HG03097 (cell line): Measurements from ENCODE around the gene CISH.

Experiments
- ATAC-seq: cut with Tn5 transposase; IDR thresholded peaks from one replicate; pipeline ENCODE4 v1.9.1; 2021; ENCODE audit not compliant: unreplicated experiment, low FRiP score

Gene CISH

DNA sequence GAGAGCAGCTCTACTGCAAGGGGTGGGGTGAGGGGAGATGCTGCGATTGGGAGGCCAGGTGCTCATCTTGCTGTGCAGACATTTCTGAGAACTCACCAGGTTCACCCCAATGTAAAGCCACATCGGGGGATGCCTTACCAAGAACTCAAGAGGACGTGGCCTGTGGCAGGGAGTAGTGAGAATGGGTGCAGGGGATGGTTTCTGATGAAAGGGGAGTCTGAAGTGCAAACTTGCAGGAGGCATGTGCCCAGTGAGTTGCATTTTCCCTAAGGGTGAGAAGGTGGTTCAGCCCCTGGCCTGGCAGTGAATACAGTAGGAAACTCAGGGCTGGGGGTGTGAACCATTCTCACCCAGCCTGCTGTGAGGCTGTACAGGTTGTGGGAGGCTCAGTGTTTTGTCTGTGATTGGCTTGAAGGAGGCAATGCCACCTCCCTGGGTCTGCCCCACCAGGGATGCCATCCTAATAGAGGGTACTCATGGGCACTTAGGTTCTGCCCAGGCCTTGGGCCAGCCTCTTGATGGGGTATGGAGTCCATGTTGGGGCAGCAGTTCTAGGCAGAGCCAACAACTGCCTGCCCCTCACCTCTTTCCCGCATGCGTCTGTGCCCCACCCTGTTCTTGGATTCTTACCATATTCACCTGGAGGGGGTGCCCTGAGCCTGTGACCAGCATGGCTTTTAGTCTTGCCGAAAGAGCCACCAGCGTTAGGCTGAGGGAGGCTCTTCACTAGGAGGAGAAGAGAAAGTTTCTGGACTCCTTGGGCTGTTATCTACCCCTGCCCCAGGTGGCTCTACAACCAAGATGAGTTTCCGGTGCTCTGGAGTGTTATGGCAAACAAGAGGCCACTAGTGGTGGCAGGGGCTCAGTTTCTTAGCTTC lies 37.8 kb downstream of the CISH start:
- ATAC-seq: no peak

DNA sequence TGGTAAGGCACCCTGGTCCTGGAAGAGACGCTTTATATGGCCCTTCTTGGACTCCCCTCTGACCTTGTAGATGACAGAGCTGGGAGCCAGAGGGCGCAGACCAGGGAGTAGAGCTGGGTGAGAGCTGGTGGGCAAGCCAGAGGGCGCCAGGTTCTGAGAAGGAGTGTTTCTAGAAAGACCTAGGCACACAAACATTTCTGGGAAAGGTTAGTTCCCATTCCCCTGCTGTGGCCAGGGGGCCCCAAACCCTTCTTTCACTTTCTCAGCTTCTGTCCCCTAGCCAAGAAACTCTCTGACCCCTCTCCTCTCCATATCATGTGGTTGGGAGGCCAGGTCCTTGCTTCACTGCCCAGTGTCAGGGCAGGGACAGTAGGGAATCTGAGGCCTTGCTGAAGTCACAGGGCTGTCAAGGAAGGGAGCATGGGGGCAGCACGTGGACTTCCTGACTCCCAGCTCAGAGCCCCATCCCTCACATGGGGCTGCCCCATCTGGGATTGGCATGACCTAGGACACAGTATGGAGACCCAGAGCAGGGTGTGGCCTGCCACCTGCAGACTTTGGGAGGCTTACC lies 38.7 kb downstream of the CISH start:
- ATAC-seq: no peak

DNA sequence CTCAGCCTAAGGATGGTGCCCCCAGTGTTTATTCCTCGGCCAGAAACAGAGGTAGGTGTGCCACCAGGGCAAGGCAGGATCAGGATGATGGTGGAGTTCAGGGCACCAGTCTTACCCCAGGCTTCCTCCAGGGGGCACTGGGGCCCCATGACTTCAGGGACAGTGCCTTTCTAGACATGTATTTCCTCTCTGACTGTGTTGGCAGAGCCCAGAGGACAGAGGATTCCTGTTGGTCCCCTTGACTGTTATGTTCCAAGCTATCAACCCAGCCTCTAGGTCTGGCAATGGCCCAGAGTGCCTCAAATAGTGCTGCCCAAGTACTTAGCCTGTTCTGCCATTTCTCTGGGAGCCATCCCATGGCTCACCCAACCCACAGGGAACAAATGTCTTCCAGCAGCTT lies 39.4 kb downstream of the CISH start:
- no peak for ATAC-seq

DNA sequence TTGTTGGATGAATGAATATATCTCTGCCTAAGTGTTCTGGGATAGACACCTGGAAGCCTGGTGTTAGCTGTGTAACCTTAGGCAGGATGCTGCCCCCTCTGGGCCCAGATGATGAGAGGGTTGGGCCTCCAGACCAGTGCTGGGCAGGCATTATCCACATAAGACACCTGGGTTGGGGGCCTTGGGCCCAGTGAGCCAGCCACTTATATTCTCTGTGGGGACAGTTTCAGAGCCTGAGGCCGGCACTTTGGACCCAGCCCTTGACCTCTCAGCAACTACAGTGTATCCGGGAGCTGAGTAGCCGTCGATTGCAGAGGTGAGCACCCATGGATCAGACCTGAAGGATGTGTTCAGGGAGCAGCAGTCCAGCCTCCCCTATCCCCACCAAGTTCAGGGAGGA lies 40.1 kb downstream of the CISH start:
- ATAC-seq: no peak

DNA sequence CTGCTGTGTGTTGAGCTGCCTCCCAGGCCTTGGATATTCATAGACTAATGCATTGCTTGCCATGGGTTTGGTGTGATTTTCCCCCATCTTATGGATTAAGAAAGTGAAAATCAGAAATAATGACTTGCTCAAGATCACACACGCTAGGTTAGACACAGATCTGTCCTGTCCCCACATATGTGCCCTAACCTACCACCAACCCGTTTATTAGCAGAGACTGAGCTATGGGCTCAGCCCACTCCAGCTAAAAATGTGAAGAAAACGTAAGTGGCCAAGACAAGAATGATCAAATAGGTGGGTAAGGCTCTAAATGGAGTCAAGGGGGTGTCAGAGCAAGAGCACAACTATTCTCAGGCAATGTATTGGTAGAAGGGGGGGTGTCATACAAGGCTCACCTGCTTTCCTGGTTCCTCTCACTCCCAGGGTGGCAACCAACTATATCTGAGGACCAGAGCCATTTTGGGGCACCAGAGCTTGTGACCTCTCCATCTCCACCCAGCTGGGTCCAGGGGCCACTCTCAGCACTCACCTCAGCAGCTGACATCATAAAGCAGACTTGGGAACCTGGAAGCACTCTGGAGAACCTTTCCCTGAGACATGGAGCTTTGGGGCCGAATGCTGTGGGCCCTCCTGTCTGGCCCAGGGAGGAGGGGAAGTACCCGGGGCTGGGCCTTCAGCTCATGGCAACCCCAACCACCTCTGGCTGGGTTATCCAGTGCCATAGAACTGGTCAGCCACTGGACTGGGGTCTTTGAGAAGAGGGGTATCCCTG lies 40.9 kb downstream of the CISH start:
- ATAC-seq: no peak

DNA sequence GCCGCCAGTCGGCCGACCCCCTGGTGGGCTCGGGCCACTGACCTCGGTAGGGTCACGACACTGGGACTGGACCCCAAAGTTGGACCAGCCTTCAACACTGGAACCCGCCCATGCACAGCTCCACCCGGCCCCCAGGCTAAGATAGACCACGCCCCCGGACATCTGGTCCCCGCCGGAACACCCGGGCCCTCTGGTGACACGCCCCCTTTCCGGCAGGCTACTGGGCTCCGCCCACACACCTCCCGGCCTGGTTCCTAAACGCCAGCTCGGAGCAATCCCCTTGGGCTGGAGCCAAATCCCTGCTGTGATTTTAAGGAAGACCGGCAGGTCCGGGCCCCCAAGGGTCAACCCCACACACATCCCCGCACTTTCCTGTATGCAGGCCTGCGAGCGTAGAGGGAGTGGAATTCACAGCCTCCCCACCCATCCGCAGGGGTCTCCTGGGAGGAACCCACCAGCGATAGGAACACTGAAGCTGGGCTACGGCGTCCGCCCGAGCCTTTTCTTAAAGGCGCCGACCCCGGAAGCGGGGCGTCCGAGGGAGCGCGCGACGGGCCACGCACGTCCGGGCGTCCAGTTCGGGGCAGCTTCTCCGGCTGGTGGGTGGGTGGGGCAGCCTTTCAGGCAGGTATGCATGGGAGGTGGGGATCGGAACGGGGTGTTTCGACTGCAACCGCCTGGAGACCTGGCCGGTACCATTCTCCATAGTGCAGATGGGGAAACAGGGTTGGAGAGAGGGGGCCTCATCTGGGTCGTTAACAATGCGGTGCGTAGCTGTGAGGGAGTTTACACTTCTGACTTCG lies 42.4 kb downstream of the CISH start, which contains the start of gene HEMK1:
Gene HEMK1, plus strand, starts transcription at position 576 of the 803 bp plus-strand sequence. CDS start 1,583 bp downstream, outside the sequence.
- ATAC-seq: peak; percentile 61

DNA sequence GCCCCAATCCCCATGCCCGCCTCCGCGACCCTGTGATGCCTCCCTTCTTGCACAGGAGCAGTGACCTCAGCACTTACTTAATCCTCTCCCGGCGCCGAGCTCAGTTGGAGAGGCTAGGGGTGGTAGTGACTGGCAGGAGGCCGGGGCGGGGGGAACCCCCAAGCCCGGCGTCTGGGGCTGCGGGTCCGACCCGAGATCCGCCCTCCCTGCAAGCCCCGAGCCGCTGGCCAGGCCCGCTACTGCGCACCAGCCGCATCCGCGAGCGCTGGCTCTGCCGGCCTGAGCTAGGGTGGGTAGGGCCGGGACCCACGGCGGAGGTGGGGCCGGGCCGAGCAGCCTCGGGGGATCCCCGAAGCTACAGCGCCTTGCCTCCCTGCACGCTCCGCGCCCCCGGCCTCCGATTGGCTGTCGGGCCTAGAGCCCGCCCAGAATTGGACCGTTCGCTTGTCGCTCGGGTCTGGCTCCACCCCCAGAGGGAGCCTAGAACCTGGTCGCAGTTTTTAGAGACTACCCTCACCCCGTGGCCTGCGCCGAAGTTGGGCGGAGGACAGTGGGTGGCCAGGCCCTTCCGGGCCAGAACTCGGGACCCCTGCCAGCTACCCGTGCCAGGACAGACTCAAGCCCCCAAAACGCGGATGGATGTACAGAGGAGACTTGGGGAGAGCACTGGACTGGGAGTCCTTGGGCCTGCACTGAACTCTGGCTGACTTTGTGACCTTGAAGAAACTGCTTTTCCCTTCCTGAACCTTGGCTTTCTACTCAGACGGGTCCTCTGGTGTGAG lies 44.0 kb downstream of the CISH start, which contains the start of gene C3orf18:
Gene C3orf18, minus strand, starts transcription at position 362 of the 782 bp plus-strand sequence. CDS start 2,048 bp downstream, outside the sequence.
- peak; percentile 78 for ATAC-seq

DNA sequence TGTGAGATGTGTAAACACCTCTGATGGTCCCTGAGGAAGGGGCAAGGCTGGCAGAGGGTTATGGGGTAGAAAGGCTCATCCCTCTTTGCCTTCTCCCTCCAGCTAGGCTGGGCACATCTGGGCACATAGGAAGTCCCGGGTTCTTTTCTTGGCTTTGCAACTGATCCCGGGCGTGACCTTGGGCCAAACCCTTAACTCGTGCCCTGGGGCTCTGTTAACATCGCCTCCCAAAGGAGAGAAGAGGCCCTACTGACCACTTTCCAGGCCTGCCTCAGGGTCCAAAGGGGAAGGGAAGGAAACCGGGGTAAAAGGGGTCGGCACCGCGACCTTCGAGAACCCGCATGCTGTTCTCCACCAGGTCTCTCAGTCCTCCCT lies 44.6 kb downstream of the CISH start:
- ATAC-seq: no peak

DNA sequence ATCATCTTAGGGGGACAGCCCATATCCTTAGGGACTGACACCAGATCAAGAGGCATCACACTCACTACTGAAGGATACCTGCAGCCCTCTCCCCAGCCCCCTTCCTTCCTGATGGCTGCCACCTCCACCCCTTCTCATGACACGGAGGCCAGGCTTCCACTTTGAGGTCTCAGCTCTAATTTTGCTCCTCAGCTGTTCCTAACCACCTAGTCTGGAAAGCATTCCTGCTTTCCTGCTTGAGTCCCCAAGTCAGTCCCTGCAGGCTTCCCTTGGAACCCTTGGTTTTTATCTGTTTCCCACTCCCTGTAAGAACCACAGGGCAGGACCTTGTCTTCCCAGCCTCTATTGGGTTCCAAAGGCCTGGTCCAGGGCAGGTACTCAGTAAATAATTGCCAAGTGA lies 47.3 kb downstream of the CISH start:
- no peak for ATAC-seq

DNA sequence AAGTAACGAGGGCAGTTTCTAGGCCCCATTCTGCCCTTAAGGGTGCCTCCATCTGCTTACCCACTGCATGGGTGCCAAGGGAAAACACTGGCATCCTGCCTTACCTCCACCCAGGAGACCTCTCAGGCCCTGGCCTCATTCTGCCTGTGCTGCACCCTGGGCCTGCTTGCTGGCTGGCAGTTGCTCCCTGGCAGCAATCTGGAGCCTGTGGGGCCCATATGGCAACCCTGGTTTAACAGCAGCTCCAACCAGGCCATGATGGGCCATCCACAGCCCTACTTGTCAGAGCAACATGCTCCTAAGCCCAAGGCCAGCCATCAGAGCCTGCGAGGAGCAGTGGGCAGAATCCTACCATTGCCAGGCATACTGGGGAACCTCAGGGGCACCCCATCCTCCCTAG lies 47.7 kb downstream of the CISH start:
- no peak for ATAC-seq

DNA sequence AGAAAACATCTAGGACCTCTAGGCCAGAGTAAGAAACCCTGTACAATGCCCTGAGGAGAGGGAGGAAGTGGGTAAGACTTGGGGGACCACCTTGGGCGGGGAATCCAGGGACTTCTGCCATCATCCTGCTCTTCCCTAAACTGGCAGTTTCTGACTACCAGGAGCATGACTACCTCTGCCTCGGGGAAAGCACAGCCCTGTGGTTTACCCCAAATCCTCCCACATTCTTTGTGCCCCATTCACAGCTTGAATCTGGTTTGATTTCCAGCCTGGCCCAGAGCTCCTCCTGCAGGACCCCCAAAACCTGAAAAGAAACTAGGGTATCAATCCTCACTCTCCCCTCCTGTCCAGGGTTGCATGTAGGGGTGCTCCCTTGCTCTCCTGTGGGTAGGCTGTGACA lies 48.7 kb downstream of the CISH start:
- no peak for ATAC-seq

DNA sequence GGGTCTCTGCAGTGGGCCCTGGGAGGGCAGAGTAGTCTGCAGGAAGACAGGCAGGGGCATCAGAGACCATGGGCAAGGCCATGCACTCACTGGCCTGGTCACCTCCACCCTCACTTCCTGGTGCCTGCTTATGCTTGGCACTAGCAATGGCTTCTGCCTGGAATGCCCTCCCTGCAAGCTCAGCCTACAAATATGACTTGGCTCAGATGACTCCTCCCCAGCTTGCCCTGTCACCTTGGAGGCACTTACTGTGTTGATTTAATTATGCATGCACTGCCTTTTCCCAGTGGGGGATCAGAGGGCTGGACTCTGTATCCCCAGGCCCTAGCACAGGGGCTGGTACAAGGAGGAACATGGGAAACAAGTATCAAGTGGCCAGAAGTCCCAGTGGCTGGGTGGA lies 51.9 kb downstream of the CISH start:
- no peak for ATAC-seq

DNA sequence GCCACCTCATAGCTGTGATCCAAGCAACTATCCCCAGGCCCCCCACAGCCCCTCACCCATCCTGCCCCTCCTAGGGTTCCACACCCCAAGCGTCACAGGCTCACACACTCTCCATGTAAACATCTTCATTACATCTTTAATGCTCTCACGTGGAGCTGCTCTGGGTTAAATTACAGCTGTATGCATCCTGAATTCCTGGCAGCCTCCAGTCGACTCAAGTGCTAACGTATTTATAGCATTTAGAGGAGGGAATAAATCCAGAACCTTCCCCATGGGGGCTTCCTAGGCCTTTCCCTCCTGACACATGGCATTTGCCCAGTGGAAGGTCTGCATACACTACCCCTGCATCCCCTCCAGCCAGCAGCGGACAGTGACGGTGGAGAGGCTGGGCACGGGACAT lies 53.7 kb downstream of the CISH start:
- no peak for ATAC-seq

DNA sequence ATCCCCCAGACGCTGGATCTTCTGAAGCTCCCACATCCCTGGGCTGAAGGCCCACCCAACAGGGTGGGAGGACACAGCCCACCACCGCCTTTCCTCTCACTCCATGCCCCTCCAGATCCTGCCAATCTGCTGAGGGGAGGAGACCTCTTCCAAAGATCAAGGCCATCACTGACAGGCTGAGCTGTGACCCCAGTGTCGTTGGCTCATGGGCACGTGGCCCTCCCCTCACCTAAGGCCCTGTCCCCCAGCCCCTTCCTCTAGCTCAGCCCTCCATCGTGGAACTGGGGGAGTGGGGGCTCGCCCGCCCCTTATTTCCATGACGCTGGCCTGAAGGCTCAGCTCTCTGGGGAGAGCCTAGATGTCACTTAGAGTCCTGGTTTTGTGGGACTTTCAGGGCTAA lies 54.5 kb downstream of the CISH start:
- ATAC-seq: no peak
